ENCODE data around the gene EIF2B2.
"Not testable (repeated sequence)": the region's sequence is repeated elsewhere in the genome, so short reads cannot be mapped to it uniquely, and the experiment has no call there.

The EIF2B2 gene

GRCh38 chr14:74995781-74996180 lies 6.9 kb upstream of the EIF2B2 start:
- not testable (repeated sequence) for DNase-seq, ATAC-seq

GRCh38 chr14:75001261-75001660 lies 1.5 kb upstream of the EIF2B2 start:
- DNase-seq = no peak
- no peak for ATAC-seq

- ATAC-seq = no peak
These were observed 822 bp upstream of the EIF2B2 start for GRCh38 chr14:75001899-75002298.

GRCh38 chr14:75003250-75004027 lies 718 bp downstream of the EIF2B2 start:
- ATAC-seq (no peak), DNase-seq (no peak)

More at GRCh38 chr14:75001899-75002298, 822 bp upstream of the EIF2B2 start:
- DNase-seq = no peak

GRCh38 chr14:75005357-75005756 lies 2.6 kb downstream of the EIF2B2 start:
- no peak for ATAC-seq
- DNase-seq = no peak

GRCh38 chr14:75009176-75009575 lies 6.5 kb downstream of the EIF2B2 start:
- no peak for DNase-seq
- no peak for ATAC-seq

GRCh38 chr14:75010472-75011093 lies 7.9 kb downstream of the EIF2B2 start:
- DNase-seq (no peak), ATAC-seq (no peak)

GRCh38 chr14:75011356-75011994 lies 8.8 kb downstream of the EIF2B2 start:
- DNase-seq = peak; percentile 34
- peak; percentile 97 for ATAC-seq

GRCh38 chr14:75013290-75013689 lies 10.6 kb downstream of the EIF2B2 start:
- ATAC-seq (no peak), DNase-seq (no peak)

- ATAC-seq = no peak
These were observed 12.8 kb downstream of the EIF2B2 start for GRCh38 chr14:75015496-75015895.

GRCh38 chr14:75016815-75017214 lies 14.1 kb downstream of the EIF2B2 start:
- no peak for DNase-seq
- ATAC-seq = no peak

More at GRCh38 chr14:75015496-75015895, 12.8 kb downstream of the EIF2B2 start:
- no peak for DNase-seq

GRCh38 chr14:75018694-75019093 lies 16.0 kb downstream of the EIF2B2 start:
- ATAC-seq (no peak), DNase-seq (no peak)

- DNase-seq (no peak), ATAC-seq (no peak)
These were observed 19.9 kb downstream of the EIF2B2 start for GRCh38 chr14:75022655-75023054.

- ATAC-seq = no peak
- DNase-seq = no peak
These were observed 20.4 kb downstream of the EIF2B2 start for GRCh38 chr14:75023108-75023507.

GRCh38 chr14:75025082-75025481 lies 22.4 kb downstream of the EIF2B2 start:
- DNase-seq = no peak
- ATAC-seq = no peak

- no peak for ATAC-seq
- DNase-seq = no peak
These were observed 23.2 kb downstream of the EIF2B2 start for GRCh38 chr14:75025876-75026275.

- ATAC-seq = no peak
- DNase-seq = no peak
These were observed 27.4 kb downstream of the EIF2B2 start for GRCh38 chr14:75030147-75030546.

- DNase-seq = no peak
- ATAC-seq = no peak
These were observed 30.2 kb downstream of the EIF2B2 start for GRCh38 chr14:75032939-75033338.

GRCh38 chr14:75040507-75040906 lies 37.8 kb downstream of the EIF2B2 start:
- ATAC-seq (no peak), DNase-seq (no peak)

GRCh38 chr14:75040959-75041358 lies 38.2 kb downstream of the EIF2B2 start:
- DNase-seq (no peak), ATAC-seq (no peak)

- ATAC-seq (no peak), DNase-seq (no peak)
These were observed 38.9 kb downstream of the EIF2B2 start for GRCh38 chr14:75041613-75042012.

- DNase-seq (no peak), ATAC-seq (no peak)
These were observed 39.3 kb downstream of the EIF2B2 start for GRCh38 chr14:75042035-75042434.

- ATAC-seq (no peak), DNase-seq (no peak)
These were observed 41.6 kb downstream of the EIF2B2 start for GRCh38 chr14:75044322-75044721.
